ENCODE results near the gene ITLN2.
"Not testable (repeated sequence)": the region's sequence is repeated elsewhere in the genome, so short reads cannot be mapped to it uniquely, and the experiment has no call there.

Gene ITLN2

GRCh38 chr1:160954158-160955104 is at the start of gene ITLN2:
Gene ITLN2 (minus strand): TSS chr1:160954809. CDS start chr1:160954741, 68 bp downstream.
- DNase-seq (ENCODE audit: low spot score): no peak

GRCh38 chr1:161001525-161001924 is 46.9 kb upstream of the ITLN2 start:
- DNase-seq (ENCODE audit: low spot score): no peak

- DNase-seq (ENCODE audit: low spot score): no peak
Measured at GRCh38 chr1:161000736-161001480, 46.3 kb upstream of the ITLN2 start.

- DNase-seq (ENCODE audit: low spot score): no peak
Measured at GRCh38 chr1:160999376-160999775, 44.8 kb upstream of the ITLN2 start.

GRCh38 chr1:160997323-160998038 is 42.9 kb upstream of the ITLN2 start:
- DNase-seq (ENCODE audit: low spot score): peak; percentile 33

- DNase-seq (ENCODE audit: low spot score): no peak
Measured at GRCh38 chr1:160996178-160996577, 41.6 kb upstream of the ITLN2 start.

GRCh38 chr1:160993544-160994193 is 39.1 kb upstream of the ITLN2 start:
- DNase-seq (ENCODE audit: low spot score): no peak

GRCh38 chr1:160992036-160992435 is 37.4 kb upstream of the ITLN2 start:
- DNase-seq (ENCODE audit: low spot score): not testable (repeated sequence)

- DNase-seq (ENCODE audit: low spot score): no peak
Measured at GRCh38 chr1:160987359-160988050, 32.9 kb upstream of the ITLN2 start.

- no peak for DNase-seq (ENCODE audit: low spot score)
Measured at GRCh38 chr1:160985723-160986122, 31.1 kb upstream of the ITLN2 start.

- no peak for DNase-seq (ENCODE audit: low spot score)
Measured at GRCh38 chr1:160981584-160982411, 27.2 kb upstream of the ITLN2 start.

GRCh38 chr1:160979286-160979685 is 24.7 kb upstream of the ITLN2 start:
- DNase-seq (ENCODE audit: low spot score): no peak

- DNase-seq (ENCODE audit: low spot score): no peak
Measured at GRCh38 chr1:160978510-160978927, 23.9 kb upstream of the ITLN2 start.

GRCh38 chr1:160975026-160975425 is 20.4 kb upstream of the ITLN2 start:
- no peak for DNase-seq (ENCODE audit: low spot score)

GRCh38 chr1:160973491-160973890 is 18.9 kb upstream of the ITLN2 start:
- no peak for DNase-seq (ENCODE audit: low spot score)

- no peak for DNase-seq (ENCODE audit: low spot score)
Measured at GRCh38 chr1:160972939-160973338, 18.3 kb upstream of the ITLN2 start.

GRCh38 chr1:160971618-160972056 is 17.0 kb upstream of the ITLN2 start:
- DNase-seq (ENCODE audit: low spot score): no peak

- no peak for DNase-seq (ENCODE audit: low spot score)
Measured at GRCh38 chr1:160963521-160963920, 8.9 kb upstream of the ITLN2 start.

GRCh38 chr1:160961419-160961818 is 6.8 kb upstream of the ITLN2 start:
- no peak for DNase-seq (ENCODE audit: low spot score)

GRCh38 chr1:160956966-160957365 is 2.4 kb upstream of the ITLN2 start:
- no peak for DNase-seq (ENCODE audit: low spot score)

All from globus pallidus (tissue), 1 donor.